ENCODE data around the gene PCNP.

DNA sequence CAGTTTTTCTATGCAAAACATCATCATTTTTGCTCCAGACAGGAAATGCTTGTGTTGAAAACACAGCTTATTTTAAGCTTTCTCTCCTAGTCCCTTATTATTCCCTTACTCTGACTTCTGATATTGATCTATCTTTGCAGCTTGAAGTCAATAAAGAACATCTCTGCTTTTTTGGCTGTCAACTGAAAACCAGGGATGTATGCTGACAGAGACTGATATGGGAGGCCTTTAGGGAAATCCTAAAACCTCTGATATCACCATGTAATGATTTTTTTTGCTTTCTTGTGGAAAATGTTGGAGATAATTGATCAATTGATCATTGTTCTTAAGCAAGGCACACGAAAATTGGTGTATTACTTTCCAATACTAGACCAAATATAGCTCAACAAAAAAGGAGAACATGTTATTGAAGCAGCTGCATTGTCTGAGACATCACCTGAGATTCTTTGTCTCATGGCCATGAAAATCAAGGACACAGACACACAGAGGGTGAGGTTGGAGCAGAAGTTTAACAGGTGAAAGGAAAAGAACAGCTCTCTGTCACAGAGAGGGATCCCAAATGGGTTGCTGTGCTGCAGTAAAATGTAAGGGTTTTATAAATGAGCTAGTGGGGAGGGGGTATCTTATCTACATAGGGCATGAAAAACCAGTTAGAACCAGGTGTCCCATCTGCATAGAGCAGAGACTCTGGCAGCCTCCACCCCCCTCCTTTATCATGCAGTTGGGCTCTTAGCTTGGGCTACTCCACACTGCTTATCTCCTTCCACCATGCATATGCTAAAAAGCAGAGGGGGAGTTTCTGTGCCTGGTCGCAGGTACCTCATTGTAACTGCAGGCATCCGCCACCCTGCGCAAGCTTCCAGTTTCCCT, 43.9 kb upstream of the PCNP start:
- TF ChIP-seq, protein P1, sequence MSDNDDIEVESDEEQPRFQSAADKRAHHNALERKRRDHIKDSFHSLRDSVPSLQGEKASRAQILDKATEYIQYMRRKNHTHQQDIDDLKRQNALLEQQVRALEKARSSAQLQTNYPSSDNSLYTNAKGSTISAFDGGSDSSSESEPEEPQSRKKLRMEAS (IDR thresholded peaks at IDR 0.05): no peak
- TF ChIP-seq EP300 (IDR thresholded peaks at IDR 0.05; ENCODE audit: borderline replicate concordance) (no peak), NFIC (IDR thresholded peaks at IDR 0.05) (no peak), YY1 (IDR thresholded peaks at IDR 0.05; ENCODE audit: low read depth) (no peak), RAD21 (IDR thresholded peaks at IDR 0.05; ENCODE audit: low read depth) (no peak)
- TF ChIP-seq, protein P2, sequence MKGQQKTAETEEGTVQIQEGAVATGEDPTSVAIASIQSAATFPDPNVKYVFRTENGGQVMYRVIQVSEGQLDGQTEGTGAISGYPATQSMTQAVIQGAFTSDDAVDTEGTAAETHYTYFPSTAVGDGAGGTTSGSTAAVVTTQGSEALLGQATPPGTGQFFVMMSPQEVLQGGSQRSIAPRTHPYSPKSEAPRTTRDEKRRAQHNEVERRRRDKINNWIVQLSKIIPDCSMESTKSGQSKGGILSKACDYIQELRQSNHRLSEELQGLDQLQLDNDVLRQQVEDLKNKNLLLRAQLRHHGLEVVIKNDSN (IDR thresholded peaks at IDR 0.05): no peak
- TF ChIP-seq, protein P3, sequence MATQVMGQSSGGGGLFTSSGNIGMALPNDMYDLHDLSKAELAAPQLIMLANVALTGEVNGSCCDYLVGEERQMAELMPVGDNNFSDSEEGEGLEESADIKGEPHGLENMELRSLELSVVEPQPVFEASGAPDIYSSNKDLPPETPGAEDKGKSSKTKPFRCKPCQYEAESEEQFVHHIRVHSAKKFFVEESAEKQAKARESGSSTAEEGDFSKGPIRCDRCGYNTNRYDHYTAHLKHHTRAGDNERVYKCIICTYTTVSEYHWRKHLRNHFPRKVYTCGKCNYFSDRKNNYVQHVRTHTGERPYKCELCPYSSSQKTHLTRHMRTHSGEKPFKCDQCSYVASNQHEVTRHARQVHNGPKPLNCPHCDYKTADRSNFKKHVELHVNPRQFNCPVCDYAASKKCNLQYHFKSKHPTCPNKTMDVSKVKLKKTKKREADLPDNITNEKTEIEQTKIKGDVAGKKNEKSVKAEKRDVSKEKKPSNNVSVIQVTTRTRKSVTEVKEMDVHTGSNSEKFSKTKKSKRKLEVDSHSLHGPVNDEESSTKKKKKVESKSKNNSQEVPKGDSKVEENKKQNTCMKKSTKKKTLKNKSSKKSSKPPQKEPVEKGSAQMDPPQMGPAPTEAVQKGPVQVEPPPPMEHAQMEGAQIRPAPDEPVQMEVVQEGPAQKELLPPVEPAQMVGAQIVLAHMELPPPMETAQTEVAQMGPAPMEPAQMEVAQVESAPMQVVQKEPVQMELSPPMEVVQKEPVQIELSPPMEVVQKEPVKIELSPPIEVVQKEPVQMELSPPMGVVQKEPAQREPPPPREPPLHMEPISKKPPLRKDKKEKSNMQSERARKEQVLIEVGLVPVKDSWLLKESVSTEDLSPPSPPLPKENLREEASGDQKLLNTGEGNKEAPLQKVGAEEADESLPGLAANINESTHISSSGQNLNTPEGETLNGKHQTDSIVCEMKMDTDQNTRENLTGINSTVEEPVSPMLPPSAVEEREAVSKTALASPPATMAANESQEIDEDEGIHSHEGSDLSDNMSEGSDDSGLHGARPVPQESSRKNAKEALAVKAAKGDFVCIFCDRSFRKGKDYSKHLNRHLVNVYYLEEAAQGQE (IDR thresholded peaks at IDR 0.05; ENCODE audit: low read depth): no peak
